ENCODE results near the gene SOX6. TPM values are rescaled to one million over a fixed set of nuclear protein-coding genes. Genes with fewer than 3 reads are reported as not detected.
A peak's percentile ranks its signal among the peaks of the same experiment; 100 is the strongest.

The SOX6 gene
- total and polyA plus RNA-seq, 12 donors: 0.80 to 43.0 (median 21.2) TPM

DNA sequence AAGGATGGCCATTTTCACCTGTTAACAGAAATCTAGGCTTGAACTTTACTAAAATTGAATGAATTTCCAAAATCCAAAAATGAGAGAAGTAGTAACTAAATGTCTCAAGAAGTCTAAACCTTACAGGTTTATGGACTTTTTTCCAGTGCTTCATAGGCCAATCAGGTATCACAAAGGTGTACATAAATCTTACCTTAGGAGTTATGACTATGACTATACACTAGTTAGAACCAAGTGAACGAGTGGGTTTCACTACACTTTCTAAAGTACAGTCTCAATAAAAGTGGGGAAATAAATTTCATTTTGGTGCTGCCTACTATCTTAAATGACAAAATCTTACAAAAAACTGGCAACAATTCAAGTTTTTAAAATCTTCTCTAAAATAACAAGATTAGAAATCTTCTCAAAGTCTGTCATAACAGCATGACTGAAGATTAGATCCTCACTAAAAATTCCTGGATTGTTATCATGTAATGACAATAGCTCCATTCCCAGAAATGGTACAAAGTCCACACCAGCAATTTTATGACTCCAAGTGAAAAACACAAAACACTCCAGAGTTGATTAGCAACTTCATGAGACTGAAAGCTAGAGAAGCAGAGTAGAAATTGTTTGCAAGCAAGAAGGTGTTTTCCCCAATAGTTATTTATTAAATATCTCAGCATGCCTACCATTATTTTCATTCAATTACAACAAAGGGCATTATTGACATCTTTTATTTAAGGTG lies 20.9 kb downstream of the SOX6 start:
- Histone ChIP-seq H3K4me3 (no peak overlapping the region), H3K27ac (no peak overlapping the region), H3K27me3 (no peaks in the 10 kb centered on the region), H3K9me3 (no peaks in the 10 kb centered on the region), H3K4me1 (peaks cover 0 to 33% (median 8%) of the 10 kb centered on the region in 9 donors), H3K36me3 (peaks cover 0 to 6% (median 0%) of the 10 kb centered on the region in 9 donors)
- no peak for ATAC-seq
- 76 to 79% methylated on average over 1 of the region's 1 CpG for WGBS, 2 donors
- DNase-seq: no peak
- TF ChIP-seq, protein P1, sequence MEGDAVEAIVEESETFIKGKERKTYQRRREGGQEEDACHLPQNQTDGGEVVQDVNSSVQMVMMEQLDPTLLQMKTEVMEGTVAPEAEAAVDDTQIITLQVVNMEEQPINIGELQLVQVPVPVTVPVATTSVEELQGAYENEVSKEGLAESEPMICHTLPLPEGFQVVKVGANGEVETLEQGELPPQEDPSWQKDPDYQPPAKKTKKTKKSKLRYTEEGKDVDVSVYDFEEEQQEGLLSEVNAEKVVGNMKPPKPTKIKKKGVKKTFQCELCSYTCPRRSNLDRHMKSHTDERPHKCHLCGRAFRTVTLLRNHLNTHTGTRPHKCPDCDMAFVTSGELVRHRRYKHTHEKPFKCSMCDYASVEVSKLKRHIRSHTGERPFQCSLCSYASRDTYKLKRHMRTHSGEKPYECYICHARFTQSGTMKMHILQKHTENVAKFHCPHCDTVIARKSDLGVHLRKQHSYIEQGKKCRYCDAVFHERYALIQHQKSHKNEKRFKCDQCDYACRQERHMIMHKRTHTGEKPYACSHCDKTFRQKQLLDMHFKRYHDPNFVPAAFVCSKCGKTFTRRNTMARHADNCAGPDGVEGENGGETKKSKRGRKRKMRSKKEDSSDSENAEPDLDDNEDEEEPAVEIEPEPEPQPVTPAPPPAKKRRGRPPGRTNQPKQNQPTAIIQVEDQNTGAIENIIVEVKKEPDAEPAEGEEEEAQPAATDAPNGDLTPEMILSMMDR (IDR thresholded peaks at IDR 0.05): no peak
- intact Hi-C loops (cut with DNase I): no loop called here

- Histone ChIP-seq H3K36me3 (peaks cover 0 to 15% (median 0%) of the 10 kb centered on the region in 9 donors), H3K9me3 (peaks cover 0 to 7% (median 0%) of the 10 kb centered on the region in 11 donors), H3K27me3 (no peaks in the 10 kb centered on the region), H3K27ac (peak overlapping the region in 1 of 10 donors; percentile 3), H3K4me3 (no peak overlapping the region), H3K4me1 (peaks cover 0 to 8% (median 0%) of the 10 kb centered on the region in 9 donors)
- ATAC-seq (no peak), DNase-seq (no peak)
- 56 to 57% methylated on average over 4 of the region's 4 CpGs for WGBS, 2 donors
- TF ChIP-seq, protein P1 (IDR thresholded peaks at IDR 0.05): no peak
- intact Hi-C loops (cut with DNase I): no loop called here
Measured at GRCh38 chr11:16326679-16327297, 29.6 kb downstream of the SOX6 start.

- Histone ChIP-seq H3K27ac (no peak overlapping the region), H3K9me3 (peaks cover 0 to 7% (median 0%) of the 10 kb centered on the region in 11 donors), H3K4me1 (peaks cover 0 to 8% (median 0%) of the 10 kb centered on the region in 9 donors), H3K27me3 (no peaks in the 10 kb centered on the region), H3K4me3 (no peak overlapping the region), H3K36me3 (no peaks in the 10 kb centered on the region)
- no peak for DNase-seq
- intact Hi-C loops (cut with DNase I): no loop called here
- TF ChIP-seq, protein P1 (IDR thresholded peaks at IDR 0.05): no peak
- no peak for ATAC-seq
- 96 to 100% methylated on average over 2 of the region's 2 CpGs for WGBS, 2 donors
Measured at GRCh38 chr11:16322190-16322589, 34.2 kb downstream of the SOX6 start.

DNA sequence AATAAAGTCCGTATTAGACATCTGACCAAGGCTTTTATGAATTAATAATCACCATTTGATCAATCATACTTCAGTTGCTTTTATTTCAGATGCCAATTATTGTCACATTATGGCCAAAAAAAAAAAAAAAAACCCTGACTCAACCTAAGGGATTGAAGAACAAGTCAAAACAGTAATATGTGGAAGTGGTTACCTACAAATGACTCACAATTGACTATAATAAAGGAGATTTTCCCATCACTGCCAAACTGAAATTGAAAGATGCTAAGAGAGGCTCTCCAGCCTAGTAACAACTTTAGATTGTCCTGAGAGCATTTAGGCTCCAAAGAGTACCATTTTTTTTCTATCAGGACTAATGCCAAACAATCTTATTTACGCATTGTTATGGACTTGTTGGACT lies 35.2 kb downstream of the SOX6 start:
- no peak overlapping the region for H3K4me3 ChIP-seq
- intact Hi-C loops (cut with DNase I): no loop called here
- H3K4me1 ChIP-seq: no peaks in the 10 kb centered on the region
- no peak for DNase-seq
- H3K36me3 ChIP-seq: no peaks in the 10 kb centered on the region
- TF ChIP-seq, protein P1 (IDR thresholded peaks at IDR 0.05): no peak
- H3K27ac ChIP-seq: no peak overlapping the region
- H3K27me3 ChIP-seq: no peaks in the 10 kb centered on the region
- H3K9me3 ChIP-seq: peaks cover 0 to 7% (median 0%) of the 10 kb centered on the region in 11 donors
- 93 to 97% methylated on average over 2 of the region's 2 CpGs for WGBS, 2 donors
- ATAC-seq: no peak
